ENCODE data around the gene ABL2.
"Not testable (repeated sequence)": the region's sequence is repeated elsewhere in the genome, so short reads cannot be mapped to it uniquely, and the experiment has no call there.

ABL2 gene

DNA sequence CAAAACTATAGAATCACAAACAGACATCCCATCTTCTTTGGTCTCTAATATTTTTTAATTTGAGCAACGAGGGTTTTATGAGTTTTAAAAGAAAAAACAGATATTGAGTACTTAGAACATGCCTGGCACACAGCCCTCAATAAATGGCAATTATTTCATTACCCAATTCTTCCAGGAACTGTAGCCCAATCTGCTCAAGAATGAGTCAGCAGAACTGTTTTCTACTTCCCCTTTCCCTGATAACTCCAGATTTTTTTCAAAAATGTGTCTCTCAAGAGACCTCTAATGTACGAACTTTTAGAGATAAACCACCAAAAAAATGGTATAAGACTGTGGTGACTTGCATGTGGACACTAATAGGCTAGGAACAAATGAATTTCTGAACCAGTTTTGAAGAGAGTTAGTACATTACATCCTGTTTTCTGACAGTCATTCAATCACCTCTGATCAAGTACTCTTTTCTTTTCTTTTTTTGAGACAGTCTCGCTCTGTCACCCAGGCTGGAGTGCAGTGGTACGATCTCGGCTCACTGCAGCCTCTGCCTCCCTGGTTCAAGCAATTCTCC lies 11.5 kb downstream of the ABL2 start:
- Histone ChIP-seq H3K79me2 (ENCODE audit: control insufficient read depth, low read length) (peaks cover 52% of the 10 kb centered on the region), H3K4me2 (ENCODE audit: low read length) (no peak overlapping the region), H3F3A (ENCODE audit: control insufficient read depth, insufficient read depth) (0 out of 2 replicates have a peak, but pooled peaks cover 6% of the 10 kb centered on the region), H3K9me3 (ENCODE audit: control insufficient read depth, insufficient read depth, low read length) (no peaks in the 10 kb centered on the region), H3K27me3 (ENCODE audit: control insufficient read depth, low read length) (no peaks in the 10 kb centered on the region), H3K4me3 (ENCODE audit: low read length) (no peak overlapping the region), H3K27ac (ENCODE audit: low read depth, low read length) (no peak overlapping the region), H3K36me3 (ENCODE audit: control insufficient read depth, low read length) (peaks cover 11% of the 10 kb centered on the region), H3K4me1 (ENCODE audit: control insufficient read depth, low read length) (peaks cover 13% of the 10 kb centered on the region), H3K9me2 (replicated peaks; ENCODE audit: control insufficient read depth, low read length) (no peaks in the 10 kb centered on the region), H4K20me1 (ENCODE audit: control insufficient read depth, insufficient read depth, low read depth, low read length) (no peaks in the 10 kb centered on the region)
- TF ChIP-seq, protein P1, sequence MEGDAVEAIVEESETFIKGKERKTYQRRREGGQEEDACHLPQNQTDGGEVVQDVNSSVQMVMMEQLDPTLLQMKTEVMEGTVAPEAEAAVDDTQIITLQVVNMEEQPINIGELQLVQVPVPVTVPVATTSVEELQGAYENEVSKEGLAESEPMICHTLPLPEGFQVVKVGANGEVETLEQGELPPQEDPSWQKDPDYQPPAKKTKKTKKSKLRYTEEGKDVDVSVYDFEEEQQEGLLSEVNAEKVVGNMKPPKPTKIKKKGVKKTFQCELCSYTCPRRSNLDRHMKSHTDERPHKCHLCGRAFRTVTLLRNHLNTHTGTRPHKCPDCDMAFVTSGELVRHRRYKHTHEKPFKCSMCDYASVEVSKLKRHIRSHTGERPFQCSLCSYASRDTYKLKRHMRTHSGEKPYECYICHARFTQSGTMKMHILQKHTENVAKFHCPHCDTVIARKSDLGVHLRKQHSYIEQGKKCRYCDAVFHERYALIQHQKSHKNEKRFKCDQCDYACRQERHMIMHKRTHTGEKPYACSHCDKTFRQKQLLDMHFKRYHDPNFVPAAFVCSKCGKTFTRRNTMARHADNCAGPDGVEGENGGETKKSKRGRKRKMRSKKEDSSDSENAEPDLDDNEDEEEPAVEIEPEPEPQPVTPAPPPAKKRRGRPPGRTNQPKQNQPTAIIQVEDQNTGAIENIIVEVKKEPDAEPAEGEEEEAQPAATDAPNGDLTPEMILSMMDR (IDR thresholded peaks at IDR 0.05; ENCODE audit: low read depth, low read length, poor library complexity, severe bottlenecking), result no peak
- no peak for TF ChIP-seq EZH2phosphoT487 (IDR thresholded peaks at IDR 0.05; ENCODE audit: borderline replicate concordance, low read length)

DNA sequence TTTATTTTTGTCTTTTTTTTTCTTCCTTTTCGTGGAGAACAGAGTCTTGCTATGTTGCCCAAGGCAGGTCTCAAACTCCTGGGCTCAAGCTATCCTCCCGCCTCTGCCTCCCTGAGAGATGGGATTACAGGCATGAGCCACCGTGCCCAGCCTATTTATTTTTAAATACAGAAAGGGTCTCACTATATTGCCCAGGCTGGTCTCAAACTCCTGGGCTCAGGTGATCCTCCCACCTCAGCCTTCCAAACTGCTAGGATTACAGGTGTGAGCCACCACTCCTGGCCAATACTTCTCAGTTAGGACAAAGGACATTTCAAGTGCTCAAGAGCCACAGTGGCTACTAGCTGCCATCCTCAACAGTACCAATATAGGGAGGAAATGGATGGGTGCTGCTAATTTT lies 16.2 kb downstream of the ABL2 start:
- H3K4me2 ChIP-seq (ENCODE audit: low read length); H3K27ac ChIP-seq (ENCODE audit: low read depth, low read length); H3F3A ChIP-seq (ENCODE audit: control insufficient read depth, insufficient read depth); H3K36me3 ChIP-seq (ENCODE audit: control insufficient read depth, low read length); H3K9me3 ChIP-seq (ENCODE audit: control insufficient read depth, insufficient read depth, low read length); H3K4me3 ChIP-seq (ENCODE audit: low read length); H3K27me3 ChIP-seq (ENCODE audit: control insufficient read depth, low read length); H3K9me2 ChIP-seq (replicated peaks; ENCODE audit: control insufficient read depth, low read length); H4K20me1 ChIP-seq (ENCODE audit: control insufficient read depth, insufficient read depth, low read depth, low read length); H3K4me1 ChIP-seq (ENCODE audit: control insufficient read depth, low read length): not testable (repeated sequence)
- H3K79me2 ChIP-seq (ENCODE audit: control insufficient read depth, low read length), result peaks cover 33% of the 10 kb centered on the region

DNA sequence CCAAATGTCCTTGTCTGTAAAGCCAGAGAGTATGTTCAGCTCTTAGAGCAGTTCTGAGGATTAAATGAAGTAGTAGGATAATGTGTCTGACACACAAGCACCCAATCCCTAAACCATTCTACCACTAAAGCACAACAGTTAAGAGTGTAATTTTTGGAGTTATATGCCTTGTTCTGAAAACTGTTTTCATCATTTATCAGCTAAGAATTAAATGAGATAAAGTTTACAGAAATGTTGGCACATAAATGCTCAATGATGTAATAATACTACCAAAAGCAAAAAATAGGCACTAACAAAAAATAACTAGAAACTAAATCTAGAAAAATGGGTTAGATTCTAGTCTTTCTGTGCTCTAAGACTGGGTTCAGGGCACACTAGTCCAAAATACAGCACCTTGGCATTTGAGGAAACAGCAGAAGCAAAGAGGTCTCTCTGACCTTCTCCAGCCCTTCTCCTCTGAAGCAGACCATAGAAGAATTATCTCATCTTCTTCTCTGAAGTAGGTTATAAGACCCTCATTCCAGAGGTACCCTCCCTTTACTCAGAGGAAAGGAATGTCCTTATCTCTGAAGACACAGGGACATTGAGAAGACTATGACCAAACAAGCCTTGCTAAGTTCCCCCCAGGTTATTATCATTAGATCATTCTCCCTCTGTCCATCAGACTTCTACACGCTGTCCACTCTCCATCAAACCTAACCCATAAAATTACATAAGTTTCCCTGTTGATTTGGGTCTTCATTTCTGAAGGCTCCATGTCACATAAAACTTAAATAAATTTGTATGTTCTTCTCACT lies 20.6 kb downstream of the ABL2 start:
- Histone ChIP-seq H3K4me1 (ENCODE audit: control insufficient read depth, low read length) (no peaks in the 10 kb centered on the region), H3F3A (ENCODE audit: control insufficient read depth, insufficient read depth) (no peaks in the 10 kb centered on the region), H3K27ac (ENCODE audit: low read depth, low read length) (no peak overlapping the region), H3K79me2 (ENCODE audit: control insufficient read depth, low read length) (peaks cover 28% of the 10 kb centered on the region), H4K20me1 (ENCODE audit: control insufficient read depth, insufficient read depth, low read depth, low read length) (no peaks in the 10 kb centered on the region), H3K36me3 (ENCODE audit: control insufficient read depth, low read length) (no peaks in the 10 kb centered on the region), H3K9me2 (replicated peaks; ENCODE audit: control insufficient read depth, low read length) (no peaks in the 10 kb centered on the region), H3K27me3 (ENCODE audit: control insufficient read depth, low read length) (no peaks in the 10 kb centered on the region), H3K4me2 (ENCODE audit: low read length) (no peak overlapping the region), H3K4me3 (ENCODE audit: low read length) (no peak overlapping the region), H3K9me3 (ENCODE audit: control insufficient read depth, insufficient read depth, low read length) (no peaks in the 10 kb centered on the region)
- TF ChIP-seq, protein P1 (IDR thresholded peaks at IDR 0.05; ENCODE audit: low read depth, low read length, poor library complexity, severe bottlenecking), result no peak
- TF ChIP-seq EZH2phosphoT487 (IDR thresholded peaks at IDR 0.05; ENCODE audit: borderline replicate concordance, low read length), result no peak

DNA sequence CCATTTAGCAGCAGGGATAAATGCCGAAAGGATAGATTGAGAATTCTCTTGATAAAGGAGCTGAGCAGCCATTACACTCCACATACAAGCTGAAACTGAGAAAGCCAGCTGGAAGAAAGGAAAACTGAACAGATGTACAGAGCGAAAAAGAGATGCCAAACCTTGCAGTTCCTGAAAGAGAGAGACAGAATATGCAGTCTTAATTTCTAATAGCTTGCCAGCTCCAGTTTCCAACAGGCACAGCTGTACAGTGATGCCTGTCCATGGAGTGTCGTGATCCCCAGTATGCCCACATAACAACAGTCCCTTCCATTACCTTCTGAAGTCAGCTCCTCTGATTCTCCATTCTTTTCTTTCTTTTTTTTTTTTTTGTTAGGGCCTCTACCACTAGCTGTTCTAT lies 22.7 kb downstream of the ABL2 start:
- Histone ChIP-seq H3K36me3 (ENCODE audit: control insufficient read depth, low read length) (no peaks in the 10 kb centered on the region), H3F3A (ENCODE audit: control insufficient read depth, insufficient read depth) (peaks cover 4% of the 10 kb centered on the region; the same call in 1 of the 2 replicates), H3K4me3 (ENCODE audit: low read length) (no peak overlapping the region), H3K9me2 (replicated peaks; ENCODE audit: control insufficient read depth, low read length) (no peaks in the 10 kb centered on the region), H3K4me2 (ENCODE audit: low read length) (no peak overlapping the region), H3K27ac (ENCODE audit: low read depth, low read length) (no peak overlapping the region), H3K9me3 (ENCODE audit: control insufficient read depth, insufficient read depth, low read length) (no peaks in the 10 kb centered on the region), H3K79me2 (ENCODE audit: control insufficient read depth, low read length) (peaks cover 24% of the 10 kb centered on the region), H3K27me3 (ENCODE audit: control insufficient read depth, low read length) (no peaks in the 10 kb centered on the region), H3K4me1 (ENCODE audit: control insufficient read depth, low read length) (no peaks in the 10 kb centered on the region), H4K20me1 (ENCODE audit: control insufficient read depth, insufficient read depth, low read depth, low read length) (no peaks in the 10 kb centered on the region)
- TF ChIP-seq, protein P1 (IDR thresholded peaks at IDR 0.05; ENCODE audit: low read depth, low read length, poor library complexity, severe bottlenecking), result no peak
- TF ChIP-seq EZH2phosphoT487 (IDR thresholded peaks at IDR 0.05; ENCODE audit: borderline replicate concordance, low read length), result no peak
